ENCODE measurements around the gene SPAG17.
"Not testable (repeated sequence)": the region's sequence is repeated elsewhere in the genome, so short reads cannot be mapped to it uniquely, and the experiment has no call there.

The SPAG17 gene

DNA sequence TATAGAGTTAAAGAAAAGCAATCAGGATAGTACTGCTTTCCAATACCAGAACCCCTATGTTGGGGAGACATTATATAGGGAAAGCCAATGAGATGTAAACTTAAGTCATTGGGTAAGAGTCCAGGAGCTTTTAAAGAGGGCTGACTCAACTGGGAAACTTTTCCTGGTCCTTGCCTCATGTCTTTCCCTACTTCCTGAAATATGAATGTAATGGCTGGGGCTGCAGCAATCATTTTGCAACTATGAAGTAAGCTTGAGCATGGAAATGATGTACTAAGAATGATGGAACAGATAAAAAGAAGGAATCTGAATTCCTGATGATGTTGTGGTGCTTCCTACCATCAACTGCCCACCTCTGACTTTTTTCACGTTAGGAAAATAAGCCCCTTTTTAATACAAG is 199.8 kb downstream of the SPAG17 start:
- no peak for DNase-seq (ENCODE audit: low read depth in 1 of 2, low spot score in 1 of 2)

GRCh38 chr1:117981455-117982192 is 203.4 kb downstream of the SPAG17 start:
- no peak for DNase-seq (ENCODE audit: low read depth in 1 of 2, low spot score in 1 of 2)

- DNase-seq (ENCODE audit: low read depth in 1 of 2, low spot score in 1 of 2) = no peak
Measured at GRCh38 chr1:117976381-117976780, 208.6 kb downstream of the SPAG17 start.

DNA sequence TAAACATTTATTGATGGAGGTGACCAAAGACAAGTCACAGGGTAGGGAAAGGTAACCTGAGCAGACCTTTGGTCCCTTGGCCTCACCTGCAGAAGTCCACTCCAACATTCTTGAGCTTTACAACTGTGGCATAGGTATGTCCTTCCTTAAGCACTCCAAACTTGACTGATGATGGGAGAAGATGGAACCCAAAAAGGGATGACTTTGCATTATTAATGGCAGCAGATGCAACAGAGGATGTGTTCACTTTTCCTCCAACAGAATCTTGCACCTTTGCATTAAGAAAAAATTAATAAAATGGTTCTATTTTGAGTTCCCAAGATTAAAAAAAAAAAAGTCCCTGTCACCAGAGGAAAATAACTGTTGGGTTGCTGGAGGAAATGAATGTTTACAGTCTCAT is 213.3 kb downstream of the SPAG17 start:
- no peak for DNase-seq (ENCODE audit: low read depth in 1 of 2, low spot score in 1 of 2)

DNA sequence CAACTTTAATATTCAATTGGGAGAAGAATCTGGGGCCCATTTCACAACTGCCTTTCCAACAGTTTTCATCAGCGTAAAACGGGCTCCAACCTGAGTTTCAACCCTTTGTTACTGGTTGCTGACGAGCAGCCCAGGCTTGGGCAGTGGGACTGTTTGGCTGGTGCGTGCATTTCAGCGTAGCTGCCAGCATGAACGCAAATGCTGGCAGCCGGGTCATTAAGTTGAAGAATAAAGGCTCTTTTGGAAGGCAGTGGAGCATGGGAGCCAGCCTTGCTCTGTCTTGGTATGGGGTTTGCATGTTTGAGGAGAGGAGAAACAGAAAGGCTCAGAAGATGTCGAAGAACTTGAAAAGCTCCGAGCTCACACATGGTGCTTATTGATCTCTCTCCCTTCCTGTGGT is 214.8 kb downstream of the SPAG17 start:
- DNase-seq (ENCODE audit: low read depth in 1 of 2, low spot score in 1 of 2) = no peak

- DNase-seq (ENCODE audit: low read depth in 1 of 2, low spot score in 1 of 2) = no peak
Measured at GRCh38 chr1:117967881-117968280, 217.1 kb downstream of the SPAG17 start.

GRCh38 chr1:117967477-117967876 is 217.6 kb downstream of the SPAG17 start:
- no peak for DNase-seq (ENCODE audit: low read depth in 1 of 2, low spot score in 1 of 2)

DNA sequence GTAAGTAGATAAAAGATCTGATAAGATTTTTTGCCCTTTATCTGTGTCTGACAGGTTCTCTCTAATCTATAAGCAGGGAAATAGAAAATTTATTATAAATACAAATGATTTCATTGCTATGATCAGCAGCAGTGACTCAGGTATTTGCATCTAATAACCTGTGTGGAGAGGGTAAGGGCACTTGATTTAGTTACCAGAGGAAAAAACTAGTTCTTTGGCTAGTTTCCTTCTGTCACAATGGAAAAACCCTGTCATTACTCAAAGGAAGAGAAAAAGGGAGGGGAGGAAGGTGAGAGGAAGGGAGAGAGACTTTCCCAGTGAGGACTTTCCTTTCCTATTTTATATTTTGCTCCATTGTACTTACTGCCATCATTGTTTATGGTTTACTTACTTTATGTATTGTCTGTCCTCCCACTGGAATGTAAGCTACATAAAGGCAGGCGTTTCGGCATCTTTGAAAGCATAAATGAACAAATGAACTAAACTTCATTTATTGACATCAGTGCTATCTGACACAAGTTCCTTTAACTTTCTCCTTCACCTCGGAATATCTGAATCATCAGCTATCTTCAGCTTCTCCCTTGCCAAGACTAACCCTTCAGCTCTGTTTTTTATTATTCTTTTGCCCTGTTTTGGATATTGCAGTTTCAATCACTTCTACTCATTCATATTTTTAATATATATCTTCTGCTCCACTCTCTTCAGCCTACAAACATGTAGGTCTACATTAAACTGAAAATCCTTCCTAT is 220.6 kb downstream of the SPAG17 start:
- no peak for DNase-seq (ENCODE audit: low read depth in 1 of 2, low spot score in 1 of 2)

DNA sequence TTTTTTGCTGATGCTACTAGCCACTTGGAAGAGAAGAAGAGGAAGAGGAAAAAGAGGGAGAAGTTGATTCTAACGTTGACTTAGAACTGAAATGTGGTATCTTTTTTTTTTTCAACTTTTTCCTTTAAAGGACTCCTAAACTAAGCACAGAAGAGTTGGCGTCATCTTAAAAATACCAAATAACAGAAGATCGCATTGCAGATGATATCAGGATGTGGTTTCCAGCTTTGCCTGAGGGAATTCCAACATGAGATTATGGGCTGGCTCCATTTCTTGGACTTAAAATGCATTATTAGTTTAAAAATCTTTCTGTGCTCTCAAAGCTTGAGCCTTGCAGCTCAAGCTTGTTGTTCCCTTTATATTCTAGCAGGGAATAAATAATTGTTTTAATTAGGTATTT is 225.7 kb downstream of the SPAG17 start:
- no peak for DNase-seq (ENCODE audit: low read depth in 1 of 2, low spot score in 1 of 2)

DNA sequence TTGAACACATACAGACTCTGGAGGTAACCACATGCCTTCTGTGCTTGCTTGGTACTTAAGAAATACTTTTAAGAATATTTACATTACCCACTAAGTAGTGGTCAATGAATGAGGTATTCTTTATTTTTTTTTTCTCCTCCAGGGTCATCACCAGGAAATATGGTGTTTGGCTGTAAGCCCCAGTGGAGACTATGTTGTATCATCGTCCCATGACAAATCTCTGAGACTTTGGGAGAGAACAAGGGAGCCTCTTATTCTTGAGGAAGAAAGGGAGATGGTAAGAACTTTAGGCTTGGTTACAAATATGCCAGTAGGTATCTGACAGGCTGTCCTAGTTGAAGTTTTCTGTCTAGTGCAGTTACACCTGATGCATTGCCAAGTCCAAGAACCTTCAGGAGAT is 232.6 kb downstream of the SPAG17 start:
- DNase-seq (ENCODE audit: low read depth in 1 of 2, low spot score in 1 of 2) = no peak

- no peak for DNase-seq (ENCODE audit: low read depth in 1 of 2, low spot score in 1 of 2)
Measured at GRCh38 chr1:117942293-117942692, 242.7 kb downstream of the SPAG17 start.

- DNase-seq (ENCODE audit: low read depth in 1 of 2, low spot score in 1 of 2) = no peak
Measured at GRCh38 chr1:117933769-117934168, 251.3 kb downstream of the SPAG17 start.

GRCh38 chr1:117932576-117932975 is 252.5 kb downstream of the SPAG17 start:
- DNase-seq (ENCODE audit: low read depth in 1 of 2, low spot score in 1 of 2) = no peak

DNA sequence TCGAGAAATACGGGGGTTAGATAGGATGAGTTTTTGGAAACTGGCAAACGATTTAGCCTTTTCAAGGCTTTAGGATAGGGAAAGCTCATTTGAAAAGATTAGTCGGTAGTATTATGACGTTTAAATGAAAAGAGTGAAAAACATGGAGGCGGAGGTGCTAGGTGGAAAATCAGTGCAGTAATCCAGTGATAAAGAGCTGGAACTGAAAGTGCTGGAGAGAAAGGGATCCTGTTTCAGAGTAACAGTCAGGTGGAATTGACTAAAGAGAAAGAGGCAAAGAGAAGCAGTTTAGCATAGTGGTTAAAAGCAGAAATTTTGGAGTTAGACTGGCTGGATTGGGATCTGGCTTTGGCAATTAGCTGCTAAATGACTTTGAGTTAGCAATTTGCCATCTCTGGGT is 254.5 kb downstream of the SPAG17 start:
- no peak for DNase-seq (ENCODE audit: low read depth in 1 of 2, low spot score in 1 of 2)

DNA sequence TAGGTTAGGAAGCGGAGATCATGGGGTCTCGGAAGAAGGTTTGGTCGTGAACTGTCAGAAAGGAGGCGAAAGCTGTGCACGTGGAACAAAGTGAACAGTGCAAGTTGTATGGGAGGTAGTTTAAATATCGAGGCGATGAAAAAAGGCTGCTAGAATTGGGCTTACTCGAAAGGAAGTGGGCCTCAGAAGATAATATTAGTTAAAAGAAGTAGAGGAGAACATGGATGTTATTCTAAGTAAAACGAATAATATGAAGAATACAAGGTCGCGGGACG is 254.9 kb downstream of the SPAG17 start:
- peak in 1 of 2 donors; percentile 1 for DNase-seq (ENCODE audit: low read depth in 1 of 2, low spot score in 1 of 2)

DNA sequence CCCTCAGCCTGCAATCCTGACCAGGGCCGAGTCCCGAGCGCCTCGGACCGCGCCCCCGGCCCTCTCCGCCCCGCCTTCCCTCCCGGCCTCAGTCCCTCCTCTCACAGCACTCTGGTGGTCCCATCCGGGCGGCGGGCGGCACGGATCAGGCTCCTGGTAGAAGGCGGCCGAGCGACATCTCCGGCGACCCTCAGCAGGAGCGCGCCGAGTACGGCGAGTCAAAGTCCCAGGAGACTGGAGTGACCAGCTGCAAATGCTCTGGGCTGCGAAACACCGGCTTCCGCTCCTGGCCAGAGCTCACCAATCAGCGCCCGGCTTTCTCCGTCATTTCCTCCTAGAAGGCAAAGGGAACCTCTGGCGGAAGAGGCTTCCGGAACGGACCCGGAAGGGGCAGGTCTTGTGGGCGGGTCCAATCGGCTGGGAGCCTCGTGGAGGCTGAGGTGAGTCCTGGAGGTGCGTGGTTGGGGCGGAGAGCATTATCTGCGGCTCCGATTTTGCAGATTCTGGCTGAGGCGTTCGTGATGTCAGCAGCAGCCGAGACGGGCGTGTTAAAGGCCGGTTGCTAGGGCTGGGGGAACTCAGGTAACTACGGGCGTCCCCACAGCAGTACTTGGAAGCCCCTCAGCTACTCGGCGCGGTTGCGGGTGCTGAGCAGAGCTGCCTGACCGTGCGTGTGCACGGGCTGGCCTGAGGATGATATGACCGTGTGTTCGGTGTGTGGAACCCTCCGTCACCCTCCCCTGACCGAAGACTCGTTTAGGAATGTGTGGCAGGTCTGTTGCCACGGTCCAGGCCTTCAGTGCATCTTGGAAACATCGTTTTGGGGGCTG is 255.5 kb downstream of the SPAG17 start, which contains the start of the genes GDAP2 and WDR3:
Gene GDAP2, minus strand, starts transcription at position 279 of the 830 bp plus-strand sequence. CDS start 9,264 bp downstream, outside the sequence.
Gene WDR3, plus strand, starts transcription at position 397 of the 830 bp plus-strand sequence. CDS start 3,581 bp downstream, outside the sequence.
- peak; percentile 87 to 92 for DNase-seq (ENCODE audit: low read depth in 1 of 2, low spot score in 1 of 2)

- peak; percentile 5 to 14 for DNase-seq (ENCODE audit: low read depth in 1 of 2, low spot score in 1 of 2)
Measured at GRCh38 chr1:117928881-117929342, 256.1 kb downstream of the SPAG17 start.

DNA sequence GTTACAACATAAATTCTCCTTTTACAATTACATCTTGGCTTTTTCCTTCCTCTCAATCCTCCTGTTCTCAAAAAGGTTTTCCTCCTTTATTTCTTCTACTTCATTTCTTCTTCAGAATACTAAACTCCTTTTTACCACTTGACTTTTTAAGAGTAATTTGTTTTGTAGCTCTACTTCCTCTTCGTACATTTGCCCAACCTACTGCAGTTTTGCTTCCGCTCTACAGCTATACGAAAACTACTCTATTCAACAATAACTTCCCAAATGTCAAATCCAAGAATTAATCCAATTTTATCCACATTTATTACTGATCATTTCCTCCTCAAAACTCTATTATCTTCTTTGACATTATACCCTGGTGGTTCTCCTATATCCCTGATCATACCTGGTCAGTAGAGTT is 259.0 kb downstream of the SPAG17 start:
- no peak for DNase-seq (ENCODE audit: low read depth in 1 of 2, low spot score in 1 of 2)

GRCh38 chr1:117922717-117923116 is 262.3 kb downstream of the SPAG17 start:
- not testable (repeated sequence) for DNase-seq (ENCODE audit: low read depth in 1 of 2, low spot score in 1 of 2)

DNA sequence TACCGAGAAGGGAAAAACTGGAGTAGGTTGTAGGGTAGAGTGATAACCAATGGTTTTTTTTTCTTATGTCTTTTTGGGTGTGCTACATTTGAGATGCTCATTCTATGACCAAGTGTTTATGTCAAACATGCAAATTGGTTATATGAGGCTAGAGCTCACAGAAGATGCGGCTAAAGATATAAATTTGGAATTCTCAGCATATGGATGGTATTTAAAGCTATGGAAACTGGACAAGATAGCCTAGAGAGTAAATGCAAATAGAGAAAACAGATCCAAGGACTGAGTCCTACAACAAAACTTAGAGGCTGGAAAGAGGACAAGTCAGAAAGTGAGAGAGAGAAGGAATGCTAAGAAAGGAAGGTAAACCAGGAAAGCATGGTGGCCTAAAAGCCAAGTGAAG is 263.0 kb downstream of the SPAG17 start:
- DNase-seq (ENCODE audit: low read depth in 1 of 2, low spot score in 1 of 2) = no peak

- DNase-seq (ENCODE audit: low read depth in 1 of 2, low spot score in 1 of 2) = no peak
Measured at GRCh38 chr1:117919376-117919775, 265.7 kb downstream of the SPAG17 start.

GRCh38 chr1:117911051-117911450 is 274.0 kb downstream of the SPAG17 start:
- no peak for DNase-seq (ENCODE audit: low read depth in 1 of 2, low spot score in 1 of 2)
